HEK293 (cell line): Measurements from ENCODE around the gene OPHN1.
A peak's percentile ranks its signal among the peaks of the same experiment; 100 is the strongest.

Source experiments
- CTCF ChIA-PET: fragments of 350-600 bp; formaldehyde crosslinking; extraction: SDS; loops from one replicate; lab custom pipeline; 2021; ENCODE audit warnings: antibody characterized with exemption; lab: Yijun Ruan, JAX
- POLR2A ChIA-PET: fragments of 300-600 bp; formaldehyde crosslinking; extraction: SDS; loops from one replicate; lab custom pipeline; 2020; ENCODE audit warnings: antibody characterized with exemption, inconsistent platforms; lab: Yijun Ruan, JAX
- H3K27ac ChIP-seq: fragments of 200-500 bp; sonication (Bioruptor generic); 2 replicates; pipeline ENCODE4 v1.5.1; 2014; ENCODE audit warnings: low read depth, low read length, control low read depth, inconsistent platforms; ENCODE audit errors: extremely low read depth
- H3K36me3 ChIP-seq, 2 experiments: fragments of 200-500 bp in 1 of 2; sonication (Bioruptor generic) in 1 of 2; 1 replicate in 1 of 2; 2 replicates in 1 of 2; pipeline ENCODE4 v1.5.1; 2014 to 2017; ENCODE audit warnings: inconsistent platforms in 2 of 2, low read length in 2 of 2; ENCODE audit not compliant: control insufficient read depth in 2 of 2, insufficient read depth in 1 of 2
- H3K4me1 ChIP-seq: fragments of 200-500 bp; sonication (Bioruptor generic); 2 replicates; pipeline ENCODE4 v1.5.1; 2014; ENCODE audit warnings: mild to moderate bottlenecking, low read length, inconsistent platforms; ENCODE audit not compliant: control insufficient read depth, insufficient read depth
- H3K4me3 ChIP-seq: 2 replicates; pipeline ENCODE4 v1.5.1; 2011; ENCODE audit warnings: low read depth, mild to moderate bottlenecking, control low read depth, low read length, moderate library complexity
- H3K9me3 ChIP-seq: fragments of 200-500 bp; sonication (Bioruptor generic); 2 replicates; pipeline ENCODE4 v1.5.1; 2014; ENCODE audit warnings: low read depth, low read length, inconsistent platforms; ENCODE audit not compliant: control insufficient read depth, insufficient read depth
- AEBP2 ChIP-seq: fragments of 450-650 bp; formaldehyde crosslinking; IDR thresholded peaks from 2 replicates; pipeline ENCODE4 v1.5.1; 2016; ENCODE audit warnings: missing biosample characterization, missing genetic modification characterization, borderline replicate concordance
- PRDM1 ChIP-seq: fragments of 450-650 bp; formaldehyde crosslinking; IDR thresholded peaks from 2 replicates; pipeline ENCODE4; 2016; ENCODE audit warnings: missing biosample characterization, missing genetic modification characterization
- REPIN1 ChIP-seq: fragments of 450-650 bp; formaldehyde crosslinking; IDR thresholded peaks from 2 replicates; pipeline ENCODE4 v1.5.1; 2017; ENCODE audit warnings: missing biosample characterization, missing genetic modification characterization, low read depth
- SALL2 ChIP-seq: fragments of 450-650 bp; formaldehyde crosslinking; IDR thresholded peaks from 2 replicates; pipeline ENCODE4 v1.5.0; 2017; ENCODE audit warnings: missing biosample characterization, mild to moderate bottlenecking, missing genetic modification characterization, borderline replicate concordance
- ZBTB44 ChIP-seq: fragments of 450-650 bp; IDR thresholded peaks from 2 replicates; pipeline ENCODE4 v1.5.1; 2018; ENCODE audit warnings: missing biosample characterization, mild to moderate bottlenecking, missing genetic modification characterization
- ZFP3 ChIP-seq: fragments of 450-650 bp; formaldehyde crosslinking; IDR thresholded peaks from 2 replicates; pipeline ENCODE4 v1.5.1; 2016; ENCODE audit warnings: low read depth, missing biosample characterization, missing genetic modification characterization
- ZFP37 ChIP-seq: fragments of 450-650 bp; formaldehyde crosslinking; IDR thresholded peaks from 2 replicates; pipeline ENCODE4 v1.5.1; 2016; ENCODE audit warnings: missing biosample characterization, missing genetic modification characterization
- ZNF112 ChIP-seq: fragments of 450-650 bp; formaldehyde crosslinking; IDR thresholded peaks from 2 replicates; pipeline ENCODE4 v1.5.0; 2017; ENCODE audit warnings: missing biosample characterization, missing genetic modification characterization
- ZNF138 ChIP-seq: fragments of 450-650 bp; formaldehyde crosslinking; IDR thresholded peaks from 2 replicates; pipeline ENCODE4 v1.5.1; 2016; ENCODE audit warnings: missing biosample characterization, missing genetic modification characterization, borderline replicate concordance
- ZNF140 ChIP-seq: fragments of 450-650 bp; formaldehyde crosslinking; IDR thresholded peaks from 2 replicates; pipeline ENCODE4 v1.5.1; 2016; ENCODE audit warnings: missing biosample characterization, missing genetic modification characterization
- ZNF174 ChIP-seq: fragments of 450-650 bp; formaldehyde crosslinking; IDR thresholded peaks from 2 replicates; pipeline ENCODE4 v1.5.0; 2017; ENCODE audit warnings: missing biosample characterization, mild to moderate bottlenecking, missing genetic modification characterization
- ZNF248 ChIP-seq: fragments of 450-650 bp; formaldehyde crosslinking; IDR thresholded peaks from 2 replicates; pipeline ENCODE4 v1.5.1; 2017; ENCODE audit warnings: missing biosample characterization, missing genetic modification characterization
- ZNF280C ChIP-seq: fragments of 450-650 bp; formaldehyde crosslinking; IDR thresholded peaks from 2 replicates; pipeline ENCODE4 v1.5.1; 2016; ENCODE audit warnings: missing biosample characterization, missing genetic modification characterization
- ZNF366 ChIP-seq: fragments of 450-650 bp; formaldehyde crosslinking; conservative IDR thresholded peaks from 2 replicates; pipeline ENCODE4 v1.5.1; 2016; ENCODE audit warnings: missing biosample characterization, missing genetic modification characterization
- ZNF426 ChIP-seq: fragments of 450-650 bp; formaldehyde crosslinking; IDR thresholded peaks from 2 replicates; pipeline ENCODE4 v1.5.1; 2017; ENCODE audit warnings: missing biosample characterization, missing genetic modification characterization, mild to moderate bottlenecking, inconsistent platforms, moderate library complexity
- ZNF449 ChIP-seq: fragments of 450-650 bp; formaldehyde crosslinking; IDR thresholded peaks from 2 replicates; pipeline ENCODE4 v1.5.1; 2017; ENCODE audit warnings: missing biosample characterization, mild to moderate bottlenecking, missing genetic modification characterization, moderate library complexity
- ZNF549 ChIP-seq: fragments of 450-650 bp; IDR thresholded peaks from 2 replicates; pipeline ENCODE4 v1.5.1; 2018; ENCODE audit warnings: missing biosample characterization, missing genetic modification characterization, mild to moderate bottlenecking, inconsistent platforms, moderate library complexity
- ZNF555 ChIP-seq: fragments of 450-650 bp; formaldehyde crosslinking; conservative IDR thresholded peaks from 2 replicates; pipeline ENCODE4 v1.5.1; 2017; ENCODE audit warnings: missing biosample characterization, mild to moderate bottlenecking, missing genetic modification characterization, inconsistent platforms
- ZNF560 ChIP-seq: fragments of 450-650 bp; formaldehyde crosslinking; IDR thresholded peaks from 2 replicates; pipeline ENCODE4 v1.5.1; 2017; ENCODE audit warnings: missing biosample characterization, missing genetic modification characterization, borderline replicate concordance
- ZNF624 ChIP-seq: fragments of 450-650 bp; formaldehyde crosslinking; IDR thresholded peaks from 2 replicates; pipeline ENCODE4 v1.5.1; 2017; ENCODE audit warnings: missing biosample characterization, missing genetic modification characterization
- ZNF785 ChIP-seq: fragments of 450-650 bp; formaldehyde crosslinking; IDR thresholded peaks from 2 replicates; pipeline ENCODE4 v1.5.1; 2016; ENCODE audit warnings: missing biosample characterization, missing genetic modification characterization
- ZNF791 ChIP-seq: fragments of 450-650 bp; formaldehyde crosslinking; IDR thresholded peaks from 2 replicates; pipeline ENCODE4 v1.5.1; 2016; ENCODE audit warnings: missing biosample characterization, missing genetic modification characterization
- ZNF830 ChIP-seq: fragments of 450-650 bp; IDR thresholded peaks from 2 replicates; pipeline ENCODE4 v1.5.0; 2018; ENCODE audit warnings: missing biosample characterization, missing genetic modification characterization, low read depth, mild to moderate bottlenecking, moderate library complexity
- ZSCAN5A ChIP-seq: fragments of 450-650 bp; formaldehyde crosslinking; IDR thresholded peaks from 2 replicates; pipeline ENCODE4 v1.5.1; 2016; ENCODE audit warnings: missing biosample characterization, missing genetic modification characterization

OPHN1 gene

GRCh38 chrX:68424719-68425118 is 8.6 kb downstream of the OPHN1 start:
- TF ChIP-seq ZNF366 (no peak), ZNF549 (tag by site-specific recombination) (no peak), ZNF280C (no peak), ZNF560 (tag by site-specific recombination) (no peak), REPIN1 (no peak), ZNF140 (tag by site-specific recombination) (no peak), ZNF830 (tag by site-specific recombination) (no peak), ZFP3 (no peak), ZNF248 (tag by site-specific recombination) (no peak), ZBTB44 (tag by site-specific recombination) (no peak), ZNF624 (no peak), PRDM1 (tag by site-specific recombination) (no peak), ZNF555 (tag by site-specific recombination) (no peak), ZNF426 (tag by site-specific recombination) (no peak), ZNF112 (no peak), ZNF174 (tag by site-specific recombination) (no peak), ZNF785 (tag by site-specific recombination) (no peak), SALL2 (tag by site-specific recombination) (no peak)
- POLR2A ChIA-PET, result no interaction called here
- no peak overlapping the region for H3K4me3 ChIP-seq
- peaks cover 0 to 3% of the 10 kb centered on the region in 2 experiments; a peak in 1 of 3 replicates for H3K36me3 ChIP-seq
- no peaks in the 10 kb centered on the region for H3K9me3 ChIP-seq
- no peaks in the 10 kb centered on the region for H3K4me1 ChIP-seq
- no peak overlapping the region for H3K27ac ChIP-seq
- CTCF ChIA-PET, result interaction anchor here (0.7 kb wide), 1 partner anchor 308 kb away, joined by 4 read pairs; no protein-coding TSS in a partner anchor

GRCh38 chrX:68422478-68422877 is 10.8 kb downstream of the OPHN1 start:
- ChIA-PET CTCF (interaction anchor here (0.8 to 1.5 kb wide), 2 partner anchors 10 to 11 kb away, joined by 3 to 4 read pairs; partner anchors contain the start of gene OPHN1), POLR2A (interaction anchor here (0.6 kb wide), 1 partner anchor 10 kb away, joined by 3 read pairs; no protein-coding TSS in a partner anchor)
- H3K9me3 ChIP-seq, result no peaks in the 10 kb centered on the region
- peaks cover 0 to 3% of the 10 kb centered on the region in 2 experiments; a peak in 1 of 3 replicates for H3K36me3 ChIP-seq
- H3K27ac ChIP-seq, result no peak overlapping the region
- H3K4me3 ChIP-seq, result no peak overlapping the region
- H3K4me1 ChIP-seq, result no peaks in the 10 kb centered on the region
- TF ChIP-seq AEBP2 (tag by site-specific recombination) (0 out of 2 replicates have a peak, but pooled peaks have one; percentile 41), ZNF366 (peak; percentile 95), ZNF791 (no peak), ZNF449 (tag by site-specific recombination) (no peak), ZFP37 (tag by site-specific recombination) (no peak), ZSCAN5A (tag by site-specific recombination) (no peak), REPIN1 (no peak), PRDM1 (tag by site-specific recombination) (peak; percentile 98), ZNF138 (tag by site-specific recombination) (no peak)
